ENCODE results near the gene CNTN2. TPM values are rescaled to one million over a fixed set of nuclear protein-coding genes. Genes with fewer than 3 reads are reported as not detected.

CNTN2 gene
- total and polyA plus RNA-seq, 9 donors = 0.02 to 0.37 (median 0.19) TPM; not detected in 3

- intact Hi-C loops (cut with DNase I) = no loop called here
- TF ChIP-seq POLR2A (IDR thresholded peaks at IDR 0.05) (no peak), CTCF (IDR thresholded peaks at IDR 0.05) (no peak), EP300 (IDR thresholded peaks at IDR 0.05) (no peak)
- Histone ChIP-seq H3K27me3 (no peaks in the 10 kb centered on the region), H3K27ac (no peak overlapping the region), H3K9me3 (no peaks in the 10 kb centered on the region), H3K4me1 (ENCODE audit: insufficient read depth) (peaks cover 15% of the 10 kb centered on the region), H3K36me3 (no peaks in the 10 kb centered on the region), H3K4me3 (no peak overlapping the region)
- peak; percentile 61 to 77 (median 65) for DNase-seq
- WGBS, 3 donors = 11 to 15% (median 14%) methylated on average over 6 of the region's 6 CpGs
Measured at GRCh38 chr1:205013683-205014367, 29.2 kb upstream of the CNTN2 start.

GRCh38 chr1:205014783-205015182 lies 28.2 kb upstream of the CNTN2 start:
- no peak for TF ChIP-seq CTCF (IDR thresholded peaks at IDR 0.05)
- no peak for TF ChIP-seq POLR2A (IDR thresholded peaks at IDR 0.05)
- no peak for DNase-seq
- 39 to 66% (median 65%) methylated on average over 10 of the region's 10 CpGs for WGBS, 3 donors
- intact Hi-C loops (cut with DNase I) = no loop called here
- H3K27me3 ChIP-seq = no peaks in the 10 kb centered on the region
- H3K4me1 ChIP-seq (ENCODE audit: insufficient read depth) = peaks cover 15% of the 10 kb centered on the region
- no peak overlapping the region for H3K4me3 ChIP-seq
- H3K36me3 ChIP-seq = no peaks in the 10 kb centered on the region
- no peak overlapping the region for H3K27ac ChIP-seq
- no peaks in the 10 kb centered on the region for H3K9me3 ChIP-seq

- peaks cover 15% of the 10 kb centered on the region for H3K4me1 ChIP-seq (ENCODE audit: insufficient read depth)
- no peaks in the 10 kb centered on the region for H3K36me3 ChIP-seq
- H3K9me3 ChIP-seq = no peaks in the 10 kb centered on the region
- 62 to 90% (median 73%) methylated on average over 9 of the region's 9 CpGs for WGBS, 3 donors
- TF ChIP-seq POLR2A (IDR thresholded peaks at IDR 0.05) (no peak), CTCF (IDR thresholded peaks at IDR 0.05) (no peak), EP300 (IDR thresholded peaks at IDR 0.05) (no peak)
- intact Hi-C loops (cut with DNase I) = no loop called here
- H3K27ac ChIP-seq = no peak overlapping the region
- no peak for DNase-seq
- no peaks in the 10 kb centered on the region for H3K27me3 ChIP-seq
- H3K4me3 ChIP-seq = no peak overlapping the region
Measured at GRCh38 chr1:205015241-205015640, 27.8 kb upstream of the CNTN2 start.

GRCh38 chr1:205016075-205016474 lies 26.9 kb upstream of the CNTN2 start:
- H3K27me3 ChIP-seq = no peaks in the 10 kb centered on the region
- no peak for DNase-seq
- no peak overlapping the region for H3K27ac ChIP-seq
- no peak overlapping the region for H3K4me3 ChIP-seq
- intact Hi-C loops (cut with DNase I) = no loop called here
- WGBS, 3 donors = 87 to 93% (median 89%) methylated on average over 9 of the region's 9 CpGs
- peaks cover 14% of the 10 kb centered on the region for H3K4me1 ChIP-seq (ENCODE audit: insufficient read depth)
- no peaks in the 10 kb centered on the region for H3K9me3 ChIP-seq
- TF ChIP-seq POLR2A (IDR thresholded peaks at IDR 0.05) = no peak
- no peak for TF ChIP-seq EP300 (IDR thresholded peaks at IDR 0.05)
- no peak for TF ChIP-seq CTCF (IDR thresholded peaks at IDR 0.05)
- no peaks in the 10 kb centered on the region for H3K36me3 ChIP-seq

Measured in ovary (tissue), 9 donors.